ENCODE measurements around the gene PPARG. TPM values are rescaled to one million over a fixed set of nuclear protein-coding genes. Genes with fewer than 3 reads are reported as not detected.

Gene PPARG
- total and polyA plus RNA-seq, 2 of the 8 experiments (the other 6 are each of a cell fraction or from before 2014, with no cell fraction given) = 0.06 TPM; not detected in 1

DNA sequence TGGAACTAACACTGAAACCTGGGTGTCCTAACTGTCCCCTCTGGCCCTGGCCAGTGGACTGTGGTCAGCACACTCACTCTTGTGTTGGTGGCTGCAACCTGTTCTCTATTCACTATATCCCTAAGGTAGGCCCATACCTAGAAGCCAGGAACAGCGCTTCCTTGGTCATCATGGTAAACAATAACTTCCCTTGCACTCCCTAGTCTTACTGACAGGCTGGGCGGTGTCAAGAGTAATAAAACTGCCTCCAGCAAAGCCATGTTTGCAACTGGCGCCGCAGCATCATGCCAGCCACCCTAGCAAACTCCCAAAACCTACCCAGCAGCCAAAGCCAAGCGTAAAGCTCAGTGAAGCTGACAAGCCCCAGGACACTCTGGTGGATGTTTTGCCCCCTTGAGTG, 132.3 kb downstream of the PPARG start:
- DNase-seq (ENCODE audit: low read depth in 1 of 2, low spot score in 2 of 2) (no peak), FAIRE-seq (no peak)
- Histone ChIP-seq H3K27me3 (replicated peaks in 1 of 4; ENCODE audit: control insufficient read depth in 3 of 4, extremely low read depth in 1 of 4, insufficient read depth in 3 of 4, low read length in 3 of 4) (no peaks in the 10 kb centered on the region), H3K23me2 (ENCODE audit: low read depth, low read length) (no peaks in the 10 kb centered on the region), H3K18ac (ENCODE audit: extremely low read depth, low read length) (no peak overlapping the region), H3K23ac (ENCODE audit: insufficient read length) (no peak overlapping the region), H2BK20ac (ENCODE audit: low read length) (no peak overlapping the region), H3K79me1 (ENCODE audit: low read depth, low read length) (no peaks in the 10 kb centered on the region), H4K91ac (replicated peaks; ENCODE audit: insufficient read length, low read length) (no peak overlapping the region), H3K14ac (ENCODE audit: insufficient read length) (no peak overlapping the region), H4K8ac (ENCODE audit: extremely low read depth, insufficient read depth, low read length) (no peak overlapping the region), H3K4me1 (replicated peaks in 1 of 4; ENCODE audit: control insufficient read depth in 3 of 4, insufficient read depth in 4 of 4, low read length in 3 of 4) (peaks cover 0 to 7% (median 4%) of the 10 kb centered on the region in 4 experiments; a peak in 3 of 7 replicates), H2BK120ac (replicated peaks; ENCODE audit: low read depth, low read length) (no peak overlapping the region), H4K20me1 (replicated peaks in 1 of 2; ENCODE audit: control insufficient read depth in 1 of 2, insufficient read depth in 2 of 2, low read length in 2 of 2) (no peaks in the 10 kb centered on the region), H2BK5ac (ENCODE audit: low read depth, low read length) (no peak overlapping the region), H3K79me2 (ENCODE audit: control insufficient read depth in 1 of 2, insufficient read depth in 2 of 2, low read length in 2 of 2) (no peaks in the 10 kb centered on the region), H3K56ac (replicated peaks; ENCODE audit: insufficient read length, low read depth, low read length) (no peak overlapping the region), H2BK12ac (ENCODE audit: low read depth, low read length) (no peak overlapping the region), H2BK15ac (ENCODE audit: low read length) (no peak overlapping the region), H4K5ac (ENCODE audit: insufficient read length, low read depth, low read length) (no peak overlapping the region), H2AK5ac (ENCODE audit: low read depth, low read length) (no peak overlapping the region), H3K4me3 (ENCODE audit: extremely low read depth in 1 of 4, insufficient read depth in 2 of 4, low read depth in 3 of 4, low read length in 4 of 4) (no peak overlapping the region), H3K9me3 (ENCODE audit: insufficient read depth in 2 of 2, low read depth in 1 of 2, low read length in 1 of 2) (no peaks in the 10 kb centered on the region), H3K27ac (ENCODE audit: low read depth, low read length) (no peak overlapping the region), H2AFZ (ENCODE audit: low read length) (no peak overlapping the region), H3K36me3 (ENCODE audit: control insufficient read depth in 2 of 4, insufficient read depth in 4 of 4, low read length in 3 of 4) (no peaks in the 10 kb centered on the region), H3K4me2 (ENCODE audit: insufficient read depth in 1 of 2, low read depth in 2 of 2, low read length in 2 of 2) (no peak overlapping the region), H3K9ac (replicated peaks in 1 of 4; ENCODE audit: extremely low read depth in 1 of 4, low read depth in 3 of 4, low read length in 3 of 4) (no peak overlapping the region), H3K4ac (replicated peaks; ENCODE audit: insufficient read length, low read depth, low read length) (no peak overlapping the region)
- POLR2A ChIA-PET (ENCODE audit: partially characterized antibody) = interaction anchor here (1.2 kb wide), 1 partner anchor 268 kb away, joined by 3 read pairs; no protein-coding TSS in a partner anchor
- WGBS, 2 experiments (ENCODE audit: extremely low coverage in 1 of 2, insufficient coverage in 1 of 2, insufficient read length in 1 of 2, insufficient replicate concordance in 2 of 2, low coverage in 1 of 2, low lambda C conversion rate in 2 of 2, missing lambda C conversion rate in 1 of 2) = 86% methylated on average over 5 of the region's 5 CpGs; no CpG with 5 or more reads in 1 of the 2 experiments
- CTCF ChIA-PET (ENCODE audit: partially characterized antibody) = interaction anchor here (0.9 kb wide), 1 partner anchor 58 kb away, joined by 3 read pairs; no protein-coding TSS in a partner anchor
- TF ChIP-seq PHF8 (conservative IDR thresholded peaks at IDR 0.05; ENCODE audit: low read depth, low read length) = no peak
- no peak for TF ChIP-seq NANOG (IDR thresholded peaks at IDR 0.05; ENCODE audit: insufficient read depth, low read depth, low read length, poor library complexity, severe bottlenecking)
- no peak for TF ChIP-seq CBX8 (IDR thresholded peaks at IDR 0.05; ENCODE audit: borderline replicate concordance, low read depth, low read length)
